Muscle layer of duodenum (tissue), 2 donors: ENCODE measurements around the gene SPTLC3.

Source experiments
- H3K27ac ChIP-seq: one replicate; pipeline ENCODE4 v1.7.0; 2013; ENCODE audit warnings: mild to moderate bottlenecking, low read length
- H3K27me3 ChIP-seq: one replicate; pipeline ENCODE4 v1.7.0; 2013; ENCODE audit warnings: low read depth, mild to moderate bottlenecking, control low read depth, low read length
- H3K36me3 ChIP-seq, 2 donors: one replicate each; pipeline ENCODE4 v1.7.0; 2013; ENCODE audit warnings: low read length in 2 of 2, control low read depth in 1 of 2, mild to moderate bottlenecking in 1 of 2; ENCODE audit not compliant: insufficient read depth in 2 of 2, control insufficient read depth in 1 of 2
- H3K4me1 ChIP-seq, 2 donors: one replicate each; pipeline ENCODE4 v1.7.0; 2013; ENCODE audit warnings: low read length in 2 of 2, mild to moderate bottlenecking in 2 of 2, control low read depth in 1 of 2, moderate library complexity in 1 of 2; ENCODE audit not compliant: insufficient read depth in 2 of 2, control insufficient read depth in 1 of 2
- H3K4me3 ChIP-seq, 2 donors: one replicate each; pipeline ENCODE4 v1.7.0; 2013; ENCODE audit warnings: low read length in 2 of 2, low read depth in 1 of 2, mild to moderate bottlenecking in 1 of 2
- H3K9me3 ChIP-seq, 2 donors: one replicate each; pipeline ENCODE4 v1.7.0; 2013; ENCODE audit warnings: low read length in 2 of 2, control low read depth in 1 of 2, mild to moderate bottlenecking in 1 of 2; ENCODE audit not compliant: control insufficient read depth in 1 of 2
- donor health status: healthy.

The SPTLC3 gene

GRCh38 chr20:13008761-13009681, at the start of gene SPTLC3:
SPTLC3 (plus strand) TSS chr20:13008972; CDS start chr20:13009268, 296 bp downstream.
- Histone ChIP-seq H3K4me1 (peaks cover 0 to 10% of the 10 kb centered on the region in 2 donors), H3K27ac (peak within 1 kb of the TSS; percentile 75), H3K27me3 (no peaks in the 10 kb centered on the region), H3K4me3 (peak within 1 kb of the TSS; percentile 59 to 77), H3K9me3 (no peaks in the 10 kb centered on the region), H3K36me3 (no peaks in the 10 kb centered on the region)

GRCh38 chr20:12961725-12962124, 47.0 kb upstream of the SPTLC3 start:
- H3K4me3 ChIP-seq = no peak overlapping the region
- H3K36me3 ChIP-seq = no peaks in the 10 kb centered on the region
- no peaks in the 10 kb centered on the region for H3K27me3 ChIP-seq

DNA sequence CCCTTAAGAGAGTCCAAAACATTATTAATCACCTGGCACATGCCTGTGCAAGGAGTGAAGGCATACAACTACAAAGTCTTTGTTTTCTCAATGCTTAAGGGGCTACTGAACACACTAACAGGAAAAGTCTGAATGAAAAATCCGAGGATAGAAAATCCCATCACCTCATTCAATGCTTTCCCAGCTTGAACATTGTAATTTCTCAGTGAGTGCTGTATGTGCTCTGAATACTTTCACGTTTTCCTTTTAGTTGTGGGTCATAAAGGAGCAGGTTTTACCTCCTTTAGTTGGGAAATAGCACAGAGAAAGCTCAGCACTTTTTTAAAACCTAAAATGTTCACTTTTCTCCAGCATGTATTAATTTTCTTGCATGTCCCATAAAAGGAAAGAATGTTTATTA, 45.9 kb upstream of the SPTLC3 start:
- Histone ChIP-seq H3K27ac (no peak overlapping the region), H3K27me3 (no peaks in the 10 kb centered on the region), H3K9me3 (no peaks in the 10 kb centered on the region), H3K36me3 (no peaks in the 10 kb centered on the region), H3K4me3 (no peak overlapping the region), H3K4me1 (no peaks in the 10 kb centered on the region)

More at GRCh38 chr20:12961725-12962124, 47.0 kb upstream of the SPTLC3 start:
- Histone ChIP-seq H3K27ac (no peak overlapping the region), H3K9me3 (no peaks in the 10 kb centered on the region), H3K4me1 (no peaks in the 10 kb centered on the region)

GRCh38 chr20:12963416-12963815, 45.4 kb upstream of the SPTLC3 start:
- H3K27me3 ChIP-seq = no peaks in the 10 kb centered on the region
- H3K9me3 ChIP-seq = no peaks in the 10 kb centered on the region
- H3K27ac ChIP-seq = no peak overlapping the region
- H3K4me1 ChIP-seq = no peaks in the 10 kb centered on the region
- H3K36me3 ChIP-seq = no peaks in the 10 kb centered on the region
- H3K4me3 ChIP-seq = no peak overlapping the region

GRCh38 chr20:12965212-12965869, 43.4 kb upstream of the SPTLC3 start:
- Histone ChIP-seq H3K27ac (no peak overlapping the region), H3K4me3 (no peak overlapping the region), H3K4me1 (no peaks in the 10 kb centered on the region), H3K27me3 (no peaks in the 10 kb centered on the region), H3K9me3 (no peaks in the 10 kb centered on the region), H3K36me3 (no peaks in the 10 kb centered on the region)

DNA sequence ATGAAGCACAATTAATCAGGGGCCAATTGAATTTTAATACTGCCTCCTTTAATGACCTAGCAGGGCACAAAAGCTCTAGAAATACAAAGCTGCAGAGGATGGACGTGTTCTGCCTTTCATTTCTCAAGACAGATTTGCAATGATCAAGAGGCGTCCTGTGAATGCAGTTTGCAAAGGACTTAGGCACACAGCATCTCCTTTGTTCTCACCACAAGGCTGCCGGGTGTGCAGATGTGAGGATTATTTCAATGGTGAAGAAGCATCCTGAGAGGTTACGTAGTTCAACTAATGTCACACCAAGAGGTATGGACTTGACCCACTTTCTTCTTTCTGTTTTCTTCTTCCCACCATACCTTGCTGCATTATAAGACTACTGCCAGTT, 42.9 kb upstream of the SPTLC3 start:
- H3K4me3 ChIP-seq = no peak overlapping the region
- no peaks in the 10 kb centered on the region for H3K27me3 ChIP-seq
- no peak overlapping the region for H3K27ac ChIP-seq
- no peaks in the 10 kb centered on the region for H3K36me3 ChIP-seq
- no peaks in the 10 kb centered on the region for H3K4me1 ChIP-seq
- H3K9me3 ChIP-seq = no peaks in the 10 kb centered on the region

GRCh38 chr20:12966468-12967085, 42.2 kb upstream of the SPTLC3 start:
- Histone ChIP-seq H3K27me3 (no peaks in the 10 kb centered on the region), H3K27ac (no peak overlapping the region), H3K4me3 (no peak overlapping the region)

DNA sequence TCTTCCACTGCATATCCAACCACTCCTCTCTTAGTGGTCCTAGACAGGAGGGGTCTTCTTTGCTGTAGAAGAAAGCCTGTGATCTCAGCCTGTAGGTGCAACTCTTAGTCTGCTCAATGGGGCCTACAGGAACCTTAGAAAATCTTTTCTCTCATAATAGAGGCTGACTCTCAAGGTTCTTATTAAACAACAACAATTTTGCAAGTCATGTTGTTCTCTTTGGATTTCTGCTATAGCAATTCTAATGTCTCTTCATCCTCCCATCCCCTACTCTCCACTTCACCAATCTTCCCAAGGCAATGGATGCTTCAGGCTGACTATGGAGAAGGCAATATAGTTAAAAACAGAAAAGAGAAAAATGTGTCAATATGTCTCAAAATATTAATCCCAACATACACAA, 40.8 kb upstream of the SPTLC3 start:
- no peak overlapping the region for H3K4me3 ChIP-seq
- H3K9me3 ChIP-seq = no peaks in the 10 kb centered on the region
- H3K27me3 ChIP-seq = no peaks in the 10 kb centered on the region
- H3K4me1 ChIP-seq = no peaks in the 10 kb centered on the region
- H3K27ac ChIP-seq = no peak overlapping the region
- no peaks in the 10 kb centered on the region for H3K36me3 ChIP-seq

More at GRCh38 chr20:12966468-12967085, 42.2 kb upstream of the SPTLC3 start:
- H3K36me3 ChIP-seq = no peaks in the 10 kb centered on the region
- H3K4me1 ChIP-seq = no peaks in the 10 kb centered on the region
- H3K9me3 ChIP-seq = no peaks in the 10 kb centered on the region

DNA sequence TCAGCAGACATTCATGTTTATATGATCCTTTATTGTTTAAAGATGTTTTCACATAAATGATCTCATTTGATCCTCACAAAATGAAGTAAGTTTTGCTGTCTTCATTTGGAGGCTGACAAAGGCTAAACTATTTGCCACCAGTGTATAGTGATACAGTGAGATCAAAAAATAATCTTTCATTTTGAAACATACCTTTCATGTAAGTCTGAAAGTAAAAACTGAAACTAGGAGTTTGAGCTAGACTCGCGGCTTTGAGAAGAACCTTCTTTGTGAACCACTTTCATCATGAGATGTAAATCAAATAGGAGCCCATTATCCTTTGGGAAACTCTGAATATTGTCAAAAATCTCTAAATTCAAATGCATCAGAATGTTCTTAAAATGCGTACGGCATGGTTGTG, 40.3 kb upstream of the SPTLC3 start:
- H3K27me3 ChIP-seq = no peaks in the 10 kb centered on the region
- no peak overlapping the region for H3K4me3 ChIP-seq
- H3K4me1 ChIP-seq = no peaks in the 10 kb centered on the region
- H3K36me3 ChIP-seq = no peaks in the 10 kb centered on the region
- no peak overlapping the region for H3K27ac ChIP-seq
- H3K9me3 ChIP-seq = no peaks in the 10 kb centered on the region

GRCh38 chr20:12969071-12969669, 39.6 kb upstream of the SPTLC3 start:
- no peaks in the 10 kb centered on the region for H3K4me1 ChIP-seq
- no peaks in the 10 kb centered on the region for H3K36me3 ChIP-seq
- no peaks in the 10 kb centered on the region for H3K27me3 ChIP-seq
- no peaks in the 10 kb centered on the region for H3K9me3 ChIP-seq
- no peak overlapping the region for H3K27ac ChIP-seq
- no peak overlapping the region for H3K4me3 ChIP-seq

DNA sequence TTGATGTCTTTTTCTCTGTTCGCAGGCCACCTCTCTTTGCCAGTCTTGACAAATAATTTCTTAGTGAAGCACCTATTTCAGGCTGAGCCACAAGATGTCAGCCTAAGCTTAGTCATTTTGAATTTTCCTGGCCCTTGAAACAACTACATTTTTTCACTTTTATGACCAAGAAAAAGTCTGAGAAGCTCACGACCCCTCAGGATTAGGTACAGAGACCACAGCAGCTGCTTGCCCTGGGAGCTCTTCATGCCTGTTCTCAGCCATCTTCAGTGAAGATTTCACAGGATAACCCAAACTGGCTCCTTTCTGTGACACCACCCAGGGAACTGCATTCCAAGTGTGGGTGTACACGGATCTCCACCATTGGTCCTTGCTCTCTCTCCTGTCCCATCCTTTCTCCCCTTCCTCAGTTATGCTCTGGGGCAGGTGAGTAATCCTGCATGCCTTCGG, 38.4 kb upstream of the SPTLC3 start:
- Histone ChIP-seq H3K4me1 (no peaks in the 10 kb centered on the region), H3K36me3 (no peaks in the 10 kb centered on the region), H3K9me3 (no peaks in the 10 kb centered on the region), H3K4me3 (no peak overlapping the region), H3K27ac (no peak overlapping the region), H3K27me3 (no peaks in the 10 kb centered on the region)
